GM21367 (cell line): Measurements from ENCODE around the gene RUNX2.
A peak's percentile ranks its signal among the peaks of the same experiment; 100 is the strongest.
"Not testable (repeated sequence)": the region's sequence is repeated elsewhere in the genome, so short reads cannot be mapped to it uniquely, and the experiment has no call there.

Experiments used
- ATAC-seq: cut with Tn5 transposase; IDR thresholded peaks from one replicate; pipeline ENCODE4 v1.9.1; 2021; ENCODE audit not compliant: unreplicated experiment

RUNX2 gene

GRCh38 chr6:45548657-45549515 lies 220.8 kb downstream of the RUNX2 start:
- ATAC-seq, result peak; percentile 95

DNA sequence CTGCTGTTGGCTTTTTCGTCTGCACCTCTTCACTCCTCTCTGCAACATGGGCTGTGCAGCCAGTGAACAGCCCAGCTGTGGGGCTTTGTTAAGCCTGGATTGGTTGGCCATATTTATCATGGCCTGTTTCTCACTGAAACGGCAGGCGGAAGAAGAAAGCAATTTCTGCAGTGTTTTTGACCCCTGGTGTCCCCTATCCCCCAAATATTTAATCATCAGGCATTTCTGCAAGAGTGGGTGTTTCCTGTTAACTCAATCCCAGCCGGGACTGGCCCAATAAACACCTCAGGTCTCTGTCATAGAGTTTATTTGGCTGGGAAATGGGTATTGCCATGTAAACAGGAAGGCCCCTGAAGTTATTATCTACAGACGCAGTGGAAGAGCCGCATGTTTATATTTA lies 224.4 kb downstream of the RUNX2 start:
- no peak for ATAC-seq

DNA sequence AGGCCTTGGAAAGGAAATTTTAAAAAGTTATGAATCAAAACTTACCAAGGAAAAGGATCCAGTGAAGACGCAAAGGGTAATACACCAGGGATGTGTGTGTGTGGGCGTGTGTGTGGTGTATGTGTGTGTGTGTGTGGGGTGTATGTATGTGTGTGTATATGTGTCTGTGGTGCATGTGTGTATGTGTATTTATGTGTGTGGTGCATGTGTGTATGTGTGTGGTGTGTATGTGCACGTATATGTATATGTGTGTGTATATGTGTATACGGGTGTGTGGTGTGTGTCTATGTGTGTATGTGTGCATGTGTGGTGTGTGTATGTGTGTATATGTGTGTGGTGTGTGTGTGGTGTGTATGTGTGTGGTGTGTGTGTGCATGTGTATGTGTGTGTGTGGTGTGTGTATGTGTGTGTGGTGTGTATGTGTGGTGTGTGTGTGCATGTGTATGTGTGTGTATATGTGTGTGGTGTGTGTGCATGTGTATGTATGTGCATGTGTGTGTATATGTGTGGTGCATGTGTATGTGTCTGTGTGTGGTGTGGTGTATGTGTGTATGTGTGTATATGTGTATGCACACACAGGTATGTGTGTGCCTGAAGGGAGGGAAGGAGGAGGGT lies 225.7 kb downstream of the RUNX2 start:
- no peak for ATAC-seq

DNA sequence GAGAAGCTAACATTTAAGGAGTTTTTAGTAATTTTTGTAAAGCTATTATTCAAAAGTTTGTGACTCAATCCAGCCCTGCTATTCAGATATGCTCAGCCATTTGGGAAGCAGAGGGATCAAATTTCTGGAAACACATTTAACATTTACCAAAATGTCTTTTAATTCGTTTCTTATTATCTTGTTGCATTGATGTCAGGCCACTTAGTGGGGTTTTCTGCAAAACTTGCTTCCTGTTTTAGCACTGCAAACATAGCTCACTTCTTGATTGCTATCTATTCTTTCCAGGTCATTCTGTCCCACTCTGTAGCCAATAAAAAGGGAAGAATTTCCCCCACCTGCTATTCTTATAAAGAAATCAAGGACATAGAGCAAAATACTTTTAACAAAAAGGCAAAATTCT lies 226.5 kb downstream of the RUNX2 start:
- ATAC-seq, result no peak

DNA sequence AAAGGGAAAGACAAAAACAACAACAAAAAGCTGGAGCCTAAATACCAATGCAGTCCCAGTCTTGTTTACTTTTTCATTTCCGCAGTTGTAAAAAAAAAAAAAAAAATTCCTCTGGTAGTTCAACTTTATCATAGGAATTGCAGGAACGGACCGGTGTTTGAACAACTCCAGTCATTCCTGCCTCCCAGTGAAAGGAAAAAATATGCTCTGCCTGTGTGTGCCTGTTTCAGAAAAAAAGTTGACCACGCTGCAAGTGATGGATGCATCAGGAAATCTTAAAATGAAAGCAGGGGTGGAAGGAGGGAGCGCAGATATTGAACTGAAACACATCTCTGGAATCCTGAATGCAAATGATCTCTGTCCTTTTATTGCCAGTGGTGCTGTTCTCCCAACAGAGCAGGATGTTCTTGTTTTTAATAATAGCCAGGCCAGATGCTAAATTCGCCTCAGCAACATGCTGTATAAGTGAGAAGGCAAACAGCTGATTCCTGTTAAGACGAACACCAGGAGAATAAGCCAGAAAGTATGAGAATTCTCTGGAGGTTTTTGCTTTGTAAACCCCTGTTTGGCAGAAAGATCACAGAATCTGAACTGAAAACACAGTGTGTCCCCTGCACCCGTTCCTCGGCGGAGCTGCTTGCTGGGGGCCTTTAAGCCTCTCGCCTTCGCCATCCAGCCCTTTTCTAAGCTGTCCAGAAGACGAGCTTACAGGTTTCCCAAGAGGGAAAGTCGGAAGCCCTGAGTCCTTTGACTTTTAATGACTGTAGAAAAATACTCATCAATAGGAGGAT lies 228.0 kb downstream of the RUNX2 start:
- ATAC-seq, result no peak

DNA sequence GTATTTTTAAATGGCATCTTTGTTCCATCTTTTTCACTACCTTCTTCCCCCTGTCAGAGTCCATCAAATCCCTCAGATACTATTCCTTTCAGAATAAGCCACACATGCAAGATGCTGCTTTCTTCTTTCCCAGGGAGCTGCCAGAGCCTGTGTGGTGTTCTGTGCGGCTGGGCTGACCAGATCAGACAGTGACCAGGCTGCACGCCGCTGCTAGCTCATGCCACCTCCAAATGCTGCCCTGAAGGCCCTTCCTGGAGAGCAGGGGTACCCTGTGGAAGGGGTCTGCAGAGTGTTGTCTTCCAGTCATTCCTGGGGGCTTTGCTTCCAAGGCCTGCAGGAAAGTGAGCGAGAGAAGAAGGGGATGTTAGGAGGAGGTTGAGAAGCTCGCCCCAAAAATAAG lies 228.7 kb downstream of the RUNX2 start:
- no peak for ATAC-seq

DNA sequence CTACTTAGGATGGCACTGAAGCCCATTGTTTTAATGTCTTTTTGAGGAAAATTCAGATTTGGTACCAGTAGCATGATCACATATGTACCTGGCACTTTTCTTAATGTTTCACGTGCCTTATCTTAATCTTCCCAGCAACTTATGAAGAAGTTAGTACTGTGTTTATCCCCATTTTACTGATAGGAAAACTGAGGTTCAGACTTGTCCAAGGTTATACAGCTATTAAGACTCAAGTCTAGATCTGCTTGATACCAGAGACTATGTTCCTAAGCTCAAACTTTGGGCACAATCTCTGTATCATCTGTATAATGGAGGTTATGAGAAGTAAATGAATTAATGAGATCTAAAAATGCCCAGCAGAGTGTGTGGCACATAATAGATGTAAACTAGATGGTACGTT lies 229.3 kb downstream of the RUNX2 start:
- ATAC-seq, result no peak

- no peak for ATAC-seq
Measured at GRCh38 chr6:45558858-45559257, 230.7 kb downstream of the RUNX2 start.

- ATAC-seq, result not testable (repeated sequence)
Measured at GRCh38 chr6:45560321-45560820, 232.2 kb downstream of the RUNX2 start.

DNA sequence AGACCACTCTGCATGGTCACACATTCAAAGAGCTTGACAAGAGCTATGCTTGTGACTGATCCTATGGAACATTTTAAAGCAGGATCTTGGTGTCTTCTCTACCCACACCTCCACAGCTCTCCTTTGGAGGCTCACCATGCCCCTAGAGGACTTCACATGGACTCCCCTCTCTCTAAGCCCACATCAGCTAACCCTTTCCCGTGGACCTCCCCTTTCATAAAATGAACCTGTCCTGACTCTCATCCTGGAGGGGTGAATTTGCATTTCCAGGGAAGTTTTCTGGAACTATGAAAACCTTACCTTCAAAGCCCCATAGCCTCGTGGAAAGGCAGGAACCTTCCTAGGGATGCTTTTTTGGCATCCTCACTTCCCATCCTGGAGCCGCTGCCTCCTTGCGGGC lies 234.0 kb downstream of the RUNX2 start:
- no peak for ATAC-seq

DNA sequence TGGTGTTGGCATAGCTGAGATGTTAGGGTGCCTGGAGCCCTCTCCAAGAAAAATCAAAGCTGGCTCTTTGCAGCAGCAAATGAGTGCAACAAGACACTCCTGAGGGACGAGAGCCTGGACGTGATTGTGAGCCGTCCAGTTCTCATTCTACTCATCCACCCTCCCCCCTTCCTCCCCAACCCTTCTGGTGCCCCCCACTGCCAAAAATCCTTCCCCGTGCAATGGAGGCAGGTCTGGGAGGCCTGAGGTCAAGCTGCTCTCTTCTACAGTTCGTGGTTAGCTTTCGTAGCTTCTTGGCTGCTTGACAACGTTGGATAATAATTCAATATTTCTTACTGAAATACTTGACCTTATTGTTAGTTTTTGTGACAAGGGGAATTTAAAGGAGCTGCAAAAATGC lies 234.9 kb downstream of the RUNX2 start:
- ATAC-seq, result no peak

GRCh38 chr6:45563844-45564243 lies 235.7 kb downstream of the RUNX2 start:
- ATAC-seq, result no peak

DNA sequence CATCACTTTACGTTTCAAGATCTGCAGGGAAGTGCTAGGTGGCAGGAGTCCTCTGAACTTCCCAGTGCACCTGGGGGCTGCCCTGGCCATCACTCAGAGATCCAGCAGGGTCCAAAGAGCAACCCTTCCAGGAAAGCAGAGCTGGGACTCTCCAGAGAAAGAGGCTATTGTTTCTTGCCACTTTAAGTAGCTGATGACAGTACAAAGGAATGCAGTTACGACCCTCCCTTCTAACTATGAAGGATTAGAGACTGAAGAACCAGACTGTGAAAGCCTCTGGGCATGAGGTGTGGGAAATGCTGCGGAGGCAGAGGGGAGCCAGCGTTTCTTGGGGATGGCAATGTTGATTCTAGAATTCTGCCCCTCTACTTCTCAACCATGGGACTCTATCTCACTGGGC lies 238.8 kb downstream of the RUNX2 start:
- ATAC-seq, result no peak

- no peak for ATAC-seq
Measured at GRCh38 chr6:45567879-45568278, 239.7 kb downstream of the RUNX2 start.

- no peak for ATAC-seq
Measured at GRCh38 chr6:45568626-45569025, 240.5 kb downstream of the RUNX2 start.

- ATAC-seq, result no peak
Measured at GRCh38 chr6:45569210-45569945, 241.2 kb downstream of the RUNX2 start.

- ATAC-seq, result no peak
Measured at GRCh38 chr6:45571159-45571558, 243.0 kb downstream of the RUNX2 start.

DNA sequence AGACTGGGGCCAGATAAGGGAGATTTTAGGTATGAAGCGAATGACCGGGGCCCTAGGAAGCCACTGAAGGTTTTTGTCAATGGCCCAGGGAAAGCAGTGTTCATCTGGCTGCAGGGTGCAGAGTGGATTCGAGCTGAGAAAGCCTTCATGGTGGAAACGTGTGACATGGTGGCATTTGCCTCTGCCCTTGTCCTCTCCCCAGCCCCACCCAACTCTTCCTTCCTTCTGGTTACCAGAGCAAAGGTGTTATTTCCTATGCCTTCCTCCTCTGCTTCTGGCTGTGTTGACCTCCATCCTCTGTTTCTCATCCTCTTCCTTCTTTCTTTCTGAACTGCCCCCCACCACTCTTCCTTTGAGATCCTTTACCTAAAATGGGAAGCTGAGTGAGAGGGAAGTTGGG lies 244.7 kb downstream of the RUNX2 start:
- no peak for ATAC-seq

DNA sequence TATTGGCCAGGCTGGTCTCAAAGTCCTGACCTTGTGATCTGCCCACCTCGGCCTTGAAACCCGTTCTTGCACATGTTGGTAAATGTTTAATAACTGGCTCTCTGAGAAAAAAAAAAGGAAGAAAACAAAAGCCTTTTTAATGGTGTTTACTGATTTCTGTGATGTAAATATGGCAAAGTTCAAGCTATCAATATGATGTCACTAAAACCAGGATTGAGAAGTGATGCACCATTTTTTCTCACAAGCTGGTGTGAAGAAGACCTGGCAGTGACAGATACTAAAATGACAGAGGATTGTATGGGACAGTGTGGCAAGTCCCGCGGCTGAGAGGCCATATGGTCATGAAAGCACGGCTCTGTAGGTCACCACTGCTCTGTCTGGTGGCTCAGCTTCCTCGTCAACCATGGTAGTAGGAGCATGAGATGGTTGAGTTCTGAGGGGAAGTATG lies 245.9 kb downstream of the RUNX2 start:
- no peak for ATAC-seq

- no peak for ATAC-seq
Measured at GRCh38 chr6:45574885-45575284, 246.8 kb downstream of the RUNX2 start.
